GM21390 (cell line): ENCODE data around the gene ANO4.

Source experiments
- ATAC-seq: cut with Tn5 transposase; IDR thresholded peaks from one replicate; pipeline ENCODE4 v1.9.1; 2021; ENCODE audit not compliant: unreplicated experiment

Gene ANO4

DNA sequence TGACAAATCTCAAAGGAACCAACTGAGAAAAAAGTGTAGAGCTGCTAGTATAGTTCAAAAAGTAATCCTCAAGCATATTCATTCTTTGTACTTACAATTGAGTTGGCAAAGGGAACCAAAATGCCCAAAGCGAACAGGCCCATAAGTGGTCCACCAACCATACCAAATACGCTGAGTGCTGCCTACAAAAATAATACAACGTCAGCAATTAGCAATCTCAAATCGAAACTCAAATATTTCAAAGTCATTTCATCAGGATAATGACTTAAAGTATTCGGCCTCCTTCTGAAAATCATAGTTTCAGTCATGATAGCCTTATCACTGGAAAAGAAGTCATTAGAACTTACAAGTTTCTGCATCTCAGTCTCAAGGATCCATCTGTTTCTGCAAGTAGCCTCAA, 373.4 kb downstream of the ANO4 start:
- no peak for ATAC-seq

DNA sequence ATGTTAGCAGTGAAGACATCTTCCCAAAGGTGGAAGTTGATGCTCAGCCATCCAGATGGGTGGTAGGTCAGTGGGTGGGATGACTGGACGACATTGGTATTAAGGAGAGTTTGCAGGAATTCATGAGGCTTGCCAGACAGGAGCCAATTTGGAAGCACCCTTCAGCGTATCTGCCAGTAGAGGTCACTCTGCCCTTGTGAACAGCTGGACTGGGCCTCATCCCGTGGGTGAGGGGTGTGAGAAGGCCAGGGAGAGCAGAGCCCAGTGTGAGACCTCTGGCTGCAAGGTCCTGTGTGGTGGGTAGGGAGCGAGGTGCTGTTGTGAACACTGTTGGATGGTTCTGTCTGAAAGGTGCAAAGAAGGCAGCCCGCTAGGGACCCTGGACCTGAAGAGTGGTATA, 377.7 kb downstream of the ANO4 start:
- no peak for ATAC-seq

DNA sequence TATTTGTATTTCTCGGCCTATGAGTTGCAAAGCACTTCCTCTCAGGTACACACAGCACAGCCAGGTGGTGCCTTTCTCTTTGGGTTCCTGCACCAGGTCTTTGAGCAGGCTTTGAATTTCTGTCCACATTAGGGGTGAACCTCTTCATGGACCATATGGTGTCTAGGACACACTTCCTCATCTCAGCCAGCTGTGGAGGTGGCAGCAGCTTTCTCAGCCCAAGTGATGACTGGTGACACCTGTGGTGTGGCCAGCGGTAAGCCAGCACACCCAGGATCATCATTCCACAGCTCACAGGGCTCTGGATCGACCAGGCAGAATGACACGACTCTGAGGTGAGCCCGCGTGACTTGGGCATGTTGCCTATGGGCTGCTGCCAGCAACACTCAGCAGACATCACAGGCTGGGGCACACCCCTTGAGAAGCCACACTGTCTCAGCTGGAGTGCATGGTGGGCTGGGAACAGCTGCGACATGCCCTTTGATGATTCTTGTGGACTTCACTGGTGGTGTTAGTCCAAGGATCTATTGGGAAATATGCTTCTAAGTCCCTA, 378.7 kb downstream of the ANO4 start:
- ATAC-seq = no peak

DNA sequence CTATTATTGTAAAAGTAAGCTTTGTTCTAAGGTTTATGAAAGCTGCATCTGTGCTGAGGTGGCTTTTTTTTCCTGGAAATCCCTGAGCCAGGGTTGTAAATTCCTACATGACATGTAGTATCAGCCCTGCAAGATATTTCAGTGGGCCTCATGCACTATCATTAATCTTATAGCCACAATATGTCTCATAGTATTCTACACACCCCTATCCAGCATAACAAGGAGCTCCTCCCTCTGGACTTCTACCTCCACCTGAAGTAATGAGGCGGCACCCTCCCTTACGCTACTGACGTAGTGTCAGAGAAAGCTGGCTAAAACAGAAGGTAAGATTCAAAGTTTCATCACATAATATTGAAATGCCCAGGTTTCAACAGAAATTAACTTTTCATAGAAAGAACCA, 380.0 kb downstream of the ANO4 start:
- ATAC-seq = no peak
